HEK293 (cell line): ENCODE measurements around the gene FILIP1.

Source experiments
- CTCF ChIA-PET: fragments of 350-600 bp; formaldehyde crosslinking; extraction: SDS; loops from one replicate; lab custom pipeline; 2021; ENCODE audit warnings: antibody characterized with exemption; lab: Yijun Ruan, JAX
- POLR2A ChIA-PET: fragments of 300-600 bp; formaldehyde crosslinking; extraction: SDS; loops from one replicate; lab custom pipeline; 2020; ENCODE audit warnings: antibody characterized with exemption, inconsistent platforms; lab: Yijun Ruan, JAX
- H3K27ac ChIP-seq: fragments of 200-500 bp; sonication (Bioruptor generic); 2 replicates; pipeline ENCODE4 v1.5.1; 2014; ENCODE audit warnings: low read depth, low read length, control low read depth, inconsistent platforms; ENCODE audit errors: extremely low read depth
- H3K36me3 ChIP-seq, 2 experiments: fragments of 200-500 bp in 1 of 2; sonication (Bioruptor generic) in 1 of 2; 1 replicate in 1 of 2; 2 replicates in 1 of 2; pipeline ENCODE4 v1.5.1; 2014 to 2017; ENCODE audit warnings: inconsistent platforms in 2 of 2, low read length in 2 of 2; ENCODE audit not compliant: control insufficient read depth in 2 of 2, insufficient read depth in 1 of 2
- H3K4me1 ChIP-seq: fragments of 200-500 bp; sonication (Bioruptor generic); 2 replicates; pipeline ENCODE4 v1.5.1; 2014; ENCODE audit warnings: mild to moderate bottlenecking, low read length, inconsistent platforms; ENCODE audit not compliant: control insufficient read depth, insufficient read depth
- H3K4me3 ChIP-seq: 2 replicates; pipeline ENCODE4 v1.5.1; 2011; ENCODE audit warnings: low read depth, mild to moderate bottlenecking, control low read depth, low read length, moderate library complexity
- H3K9me3 ChIP-seq: fragments of 200-500 bp; sonication (Bioruptor generic); 2 replicates; pipeline ENCODE4 v1.5.1; 2014; ENCODE audit warnings: low read depth, low read length, inconsistent platforms; ENCODE audit not compliant: control insufficient read depth, insufficient read depth
- ATF2 ChIP-seq: fragments of 450-650 bp; formaldehyde crosslinking; IDR thresholded peaks from 2 replicates; pipeline ENCODE4 v1.5.1; 2016; ENCODE audit warnings: missing biosample characterization, missing genetic modification characterization, low read depth
- BCL6B ChIP-seq: fragments of 450-650 bp; formaldehyde crosslinking; IDR thresholded peaks from 2 replicates; pipeline ENCODE4 v1.5.1; 2017; ENCODE audit warnings: missing biosample characterization, missing genetic modification characterization
- FEZF1 ChIP-seq: fragments of 450-650 bp; formaldehyde crosslinking; IDR thresholded peaks from 2 replicates; pipeline ENCODE4 v1.5.1; 2016; ENCODE audit warnings: missing biosample characterization, missing genetic modification characterization
- GLI4 ChIP-seq: fragments of 450-650 bp; formaldehyde crosslinking; IDR thresholded peaks from 2 replicates; pipeline ENCODE4 v1.5.1; 2016; ENCODE audit warnings: missing biosample characterization, missing genetic modification characterization
- KLF8 ChIP-seq: fragments of 450-650 bp; formaldehyde crosslinking; IDR thresholded peaks from 2 replicates; pipeline ENCODE4 v1.5.1; 2016; ENCODE audit warnings: missing biosample characterization, missing genetic modification characterization
- OSR2 ChIP-seq: fragments of 450-650 bp; formaldehyde crosslinking; IDR thresholded peaks from 2 replicates; pipeline ENCODE4 v1.5.1; 2016; ENCODE audit warnings: missing biosample characterization, missing genetic modification characterization
- PRDM4 ChIP-seq: fragments of 450-650 bp; formaldehyde crosslinking; IDR thresholded peaks from 2 replicates; pipeline ENCODE4 v1.5.1; 2017; ENCODE audit warnings: missing biosample characterization, missing genetic modification characterization
- PRDM6 ChIP-seq: fragments of 450-650 bp; formaldehyde crosslinking; IDR thresholded peaks from 2 replicates; pipeline ENCODE4 v1.5.1; 2017; ENCODE audit warnings: missing biosample characterization, missing genetic modification characterization
- TCF7L2 ChIP-seq: IDR thresholded peaks from 2 replicates; pipeline ENCODE4 v1.6.1; 2011; ENCODE audit warnings: low read depth, mild to moderate bottlenecking, inconsistent platforms, low read length, moderate library complexity, borderline replicate concordance
- TRIM28 ChIP-seq: IDR thresholded peaks from 2 replicates; pipeline ENCODE4 v1.6.1; 2011; ENCODE audit warnings: low read length, control low read depth, borderline replicate concordance
- ZNF2 ChIP-seq: fragments of 450-650 bp; formaldehyde crosslinking; IDR thresholded peaks from 2 replicates; pipeline ENCODE4 v1.5.1; 2016; ENCODE audit warnings: missing biosample characterization, missing genetic modification characterization
- ZNF350 ChIP-seq: fragments of 450-650 bp; formaldehyde crosslinking; IDR thresholded peaks from 2 replicates; pipeline ENCODE4 v1.5.0; 2017; ENCODE audit warnings: missing biosample characterization, mild to moderate bottlenecking, missing genetic modification characterization
- ZNF521 ChIP-seq: fragments of 450-650 bp; formaldehyde crosslinking; IDR thresholded peaks from 2 replicates; pipeline ENCODE4 v1.5.1; 2017; ENCODE audit warnings: missing biosample characterization, mild to moderate bottlenecking, missing genetic modification characterization
- ZNF571 ChIP-seq: fragments of 450-650 bp; formaldehyde crosslinking; IDR thresholded peaks from 2 replicates; pipeline ENCODE4 v1.5.0; 2017; ENCODE audit warnings: missing biosample characterization, missing genetic modification characterization

FILIP1 gene

GRCh38 chr6:75532521-75532920, 38.9 kb upstream of the FILIP1 start:
- Histone ChIP-seq H3K4me3 (no peak overlapping the region), H3K27ac (no peak overlapping the region), H3K4me1 (peaks cover 15% of the 10 kb centered on the region), H3K9me3 (no peaks in the 10 kb centered on the region), H3K36me3 (no peaks in the 10 kb centered on the region)
- ChIA-PET CTCF (interaction anchor here (0.6 to 1.6 kb wide), 3 partner anchors 14 to 321 kb away, joined by 3 to 5 read pairs (median 3); no protein-coding TSS in a partner anchor), POLR2A (no interaction called here)
- TF ChIP-seq PRDM6 (tag by site-specific recombination) (0 out of 2 replicates have a peak, but pooled peaks have one; percentile 6), ZNF2 (no peak)

- CTCF ChIA-PET: interaction anchor here (0.6 to 5.0 kb wide), 4 partner anchors 15 to 714 kb away, joined by 3 to 93 read pairs (median 4); no protein-coding TSS in a partner anchor
- TF ChIP-seq TCF7L2 (peak; percentile 90; the same call in 1 of the 2 replicates), TRIM28 (peak; percentile 78; the same call in 1 of the 2 replicates), KLF8 (no peak), ATF2 (no peak), FEZF1 (tag by site-specific recombination) (peak; percentile 77), BCL6B (tag by site-specific recombination) (no peak), PRDM6 (tag by site-specific recombination) (peak; percentile 71), OSR2 (tag by site-specific recombination) (peak; percentile 61; the same call in 1 of the 2 replicates)
Measured at GRCh38 chr6:75531174-75531573, 37.6 kb upstream of the FILIP1 start.

GRCh38 chr6:75530696-75531095, 37.1 kb upstream of the FILIP1 start:
- TF ChIP-seq TCF7L2 (no peak), ZNF521 (tag by site-specific recombination) (no peak), ZNF350 (tag by site-specific recombination) (no peak), ZNF571 (tag by site-specific recombination) (no peak), GLI4 (no peak), PRDM4 (tag by site-specific recombination) (no peak)
- POLR2A ChIA-PET: no interaction called here
- H3K36me3 ChIP-seq: no peaks in the 10 kb centered on the region
- H3K9me3 ChIP-seq: no peaks in the 10 kb centered on the region
- no peak overlapping the region for H3K27ac ChIP-seq
- CTCF ChIA-PET: interaction anchor here (1.0 to 5.0 kb wide), 5 partner anchors 16 to 320 kb away, joined by 5 to 93 read pairs (median 34); no protein-coding TSS in a partner anchor
- peaks cover 15% of the 10 kb centered on the region for H3K4me1 ChIP-seq
- no peak overlapping the region for H3K4me3 ChIP-seq

More at GRCh38 chr6:75531174-75531573, 37.6 kb upstream of the FILIP1 start:
- no peak overlapping the region for H3K4me3 ChIP-seq
- H3K9me3 ChIP-seq: no peaks in the 10 kb centered on the region
- H3K4me1 ChIP-seq: peaks cover 15% of the 10 kb centered on the region
- POLR2A ChIA-PET: no interaction called here
- H3K36me3 ChIP-seq: no peaks in the 10 kb centered on the region
- H3K27ac ChIP-seq: no peak overlapping the region
